ENCODE measurements around the gene TBCE.

DNA sequence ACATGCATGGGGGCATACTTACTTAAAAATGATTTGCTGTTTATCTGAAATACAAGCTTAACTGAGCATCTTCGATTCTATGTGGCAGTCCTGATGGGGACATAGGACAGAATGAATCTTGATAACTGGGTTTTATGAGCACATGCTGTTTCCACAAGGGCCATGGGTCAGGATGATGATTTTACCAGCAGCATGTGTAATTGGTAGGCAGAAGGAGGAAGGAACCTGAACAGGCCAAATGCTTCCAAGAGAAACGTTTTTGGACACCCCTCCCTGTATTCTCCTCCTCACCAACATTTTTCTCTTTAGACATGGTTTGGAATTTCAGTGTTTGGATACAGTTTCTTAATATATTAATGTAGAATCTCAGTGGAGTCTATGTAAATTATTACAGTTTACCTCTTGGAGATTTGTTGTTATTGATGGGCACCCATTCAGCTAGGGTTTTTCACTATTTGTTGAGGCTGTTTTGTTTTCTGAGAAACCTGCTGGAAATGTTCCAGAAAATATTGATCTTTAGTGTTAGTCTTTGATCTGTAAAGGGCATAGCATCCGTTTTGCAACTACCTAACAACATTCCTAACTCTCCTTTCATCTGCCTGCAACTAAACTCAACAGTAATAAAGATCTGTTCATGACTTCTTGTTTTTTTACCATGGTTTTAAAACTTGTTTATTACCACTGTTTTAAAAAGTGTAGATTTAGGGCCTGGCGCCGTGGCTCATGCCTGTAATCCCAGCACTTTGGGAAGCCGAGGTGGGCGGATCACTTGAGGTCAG, 42.0 kb downstream of the TBCE start:
- TF ChIP-seq, protein P1, sequence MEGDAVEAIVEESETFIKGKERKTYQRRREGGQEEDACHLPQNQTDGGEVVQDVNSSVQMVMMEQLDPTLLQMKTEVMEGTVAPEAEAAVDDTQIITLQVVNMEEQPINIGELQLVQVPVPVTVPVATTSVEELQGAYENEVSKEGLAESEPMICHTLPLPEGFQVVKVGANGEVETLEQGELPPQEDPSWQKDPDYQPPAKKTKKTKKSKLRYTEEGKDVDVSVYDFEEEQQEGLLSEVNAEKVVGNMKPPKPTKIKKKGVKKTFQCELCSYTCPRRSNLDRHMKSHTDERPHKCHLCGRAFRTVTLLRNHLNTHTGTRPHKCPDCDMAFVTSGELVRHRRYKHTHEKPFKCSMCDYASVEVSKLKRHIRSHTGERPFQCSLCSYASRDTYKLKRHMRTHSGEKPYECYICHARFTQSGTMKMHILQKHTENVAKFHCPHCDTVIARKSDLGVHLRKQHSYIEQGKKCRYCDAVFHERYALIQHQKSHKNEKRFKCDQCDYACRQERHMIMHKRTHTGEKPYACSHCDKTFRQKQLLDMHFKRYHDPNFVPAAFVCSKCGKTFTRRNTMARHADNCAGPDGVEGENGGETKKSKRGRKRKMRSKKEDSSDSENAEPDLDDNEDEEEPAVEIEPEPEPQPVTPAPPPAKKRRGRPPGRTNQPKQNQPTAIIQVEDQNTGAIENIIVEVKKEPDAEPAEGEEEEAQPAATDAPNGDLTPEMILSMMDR (IDR thresholded peaks at IDR 0.05): no peak
- no peak for TF ChIP-seq POLR2A (IDR thresholded peaks at IDR 0.05)
